Stromal cell of bone marrow (primary cell): ENCODE data around the gene FRMPD2.
"Not testable (repeated sequence)": the region's sequence is repeated elsewhere in the genome, so short reads cannot be mapped to it uniquely, and the experiment has no call there.

Experiments used
- DNase-seq: peaks from one replicate; pipeline ENCODE4 v3.0.0-alpha.2; 2012; ENCODE audit warnings: low read depth

The FRMPD2 gene

DNA sequence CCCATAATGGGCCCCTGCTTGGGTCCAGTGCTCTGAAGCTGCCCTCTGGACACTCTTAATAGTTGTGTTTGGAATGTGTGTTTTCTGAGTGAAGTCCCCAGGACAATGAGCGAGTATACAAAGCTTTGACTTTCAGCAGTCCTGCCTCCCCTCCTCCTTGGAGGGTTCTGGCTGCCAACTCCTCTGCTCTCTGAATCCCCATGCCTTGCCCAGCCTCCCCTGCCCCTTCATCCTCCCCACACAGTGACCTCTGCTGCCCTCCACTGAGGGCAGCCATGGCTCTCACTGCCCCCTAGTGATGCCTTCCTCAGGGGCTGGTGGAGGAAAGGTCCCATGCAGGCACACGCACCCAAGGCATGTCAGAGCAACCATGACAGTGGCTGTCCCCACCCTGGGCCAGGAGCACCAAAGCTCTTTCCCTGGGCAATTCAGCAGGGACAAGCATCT, 40.9 kb downstream of the FRMPD2 start:
- no peak for DNase-seq

- DNase-seq = no peak
Measured at GRCh38 chr10:48232717-48233447, 41.6 kb downstream of the FRMPD2 start.

- DNase-seq = no peak
Measured at GRCh38 chr10:48231699-48232315, 42.7 kb downstream of the FRMPD2 start.

DNA sequence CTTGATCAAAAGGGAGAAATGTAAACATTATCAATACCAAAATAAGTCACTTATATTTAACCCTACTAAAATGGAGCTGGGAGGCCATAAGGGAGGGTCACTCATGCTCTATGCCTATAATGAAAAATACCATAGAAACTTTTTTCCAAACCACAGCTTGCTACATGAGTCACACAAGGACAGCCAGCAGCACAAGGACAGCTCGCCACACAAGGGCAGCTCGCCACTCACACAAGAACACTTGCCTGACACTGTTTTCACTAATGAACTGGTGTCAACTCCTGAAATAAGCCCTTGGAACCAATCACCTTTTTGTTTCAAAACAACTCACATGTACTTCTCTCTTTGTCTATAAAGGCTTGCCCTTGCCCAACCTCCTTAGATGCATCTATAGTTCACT, 43.3 kb downstream of the FRMPD2 start:
- DNase-seq = no peak

DNA sequence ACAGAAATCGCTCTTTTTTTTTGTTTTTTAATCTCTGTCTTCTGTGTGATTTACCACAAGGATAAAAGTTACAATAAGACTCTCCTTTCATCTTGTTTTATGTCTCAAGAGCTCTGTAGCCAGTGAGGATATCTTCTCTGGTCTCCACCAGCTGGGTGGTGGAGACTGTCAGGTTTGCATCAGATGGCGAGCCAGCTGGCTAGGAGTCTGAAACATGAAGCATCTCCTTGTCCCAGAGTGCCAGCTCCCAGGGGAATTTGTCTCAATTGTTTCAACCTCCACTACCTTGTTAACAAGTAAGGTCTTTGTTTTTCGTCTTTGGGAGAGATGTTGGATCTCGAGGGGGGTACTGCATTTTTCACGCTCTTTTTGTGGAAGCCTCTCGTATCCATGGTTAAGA, 47.3 kb downstream of the FRMPD2 start:
- DNase-seq = no peak

- DNase-seq = no peak
Measured at GRCh38 chr10:48224979-48225560, 49.4 kb downstream of the FRMPD2 start.

DNA sequence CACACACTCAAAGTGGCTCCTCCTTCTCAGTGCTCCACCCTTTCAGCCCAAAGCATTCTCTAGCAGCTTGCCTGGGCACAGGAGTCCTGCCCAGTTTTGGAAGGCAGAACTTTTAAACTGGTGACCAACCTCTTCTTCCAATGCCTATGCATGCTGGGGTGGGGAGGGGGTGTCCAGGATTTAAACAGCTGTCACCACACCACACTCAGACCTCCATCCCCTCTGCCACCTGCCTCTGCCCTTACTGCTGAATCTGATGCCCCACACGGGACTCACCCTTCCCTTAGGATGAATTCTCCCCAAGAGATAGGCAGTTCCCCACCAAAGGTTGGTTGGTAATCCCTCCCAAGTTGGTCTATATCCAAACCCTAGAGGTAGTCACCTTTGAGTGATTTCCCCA, 50.2 kb downstream of the FRMPD2 start:
- no peak for DNase-seq

DNA sequence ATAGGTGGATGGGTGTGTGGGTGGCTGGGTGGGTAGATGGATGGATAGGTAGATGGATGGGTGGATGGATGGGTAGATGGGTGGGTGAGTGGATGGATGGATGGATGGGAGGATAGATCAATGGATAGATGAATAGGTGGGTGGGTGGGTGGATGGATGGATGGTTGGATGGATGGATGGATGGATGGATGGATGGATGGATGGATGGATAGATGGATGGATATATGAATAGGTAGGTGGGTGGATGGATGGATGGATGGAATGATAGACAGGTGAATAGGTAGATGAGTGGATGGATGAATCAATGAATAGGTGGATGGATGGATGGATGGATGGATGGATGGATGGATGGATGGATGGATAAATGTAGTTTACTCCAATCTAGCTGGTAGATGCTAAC, 52.7 kb downstream of the FRMPD2 start:
- DNase-seq = no peak

- not testable (repeated sequence) for DNase-seq
Measured at GRCh38 chr10:48221031-48221430, 53.5 kb downstream of the FRMPD2 start.

- no peak for DNase-seq
Measured at GRCh38 chr10:48219194-48219593, 55.3 kb downstream of the FRMPD2 start.

DNA sequence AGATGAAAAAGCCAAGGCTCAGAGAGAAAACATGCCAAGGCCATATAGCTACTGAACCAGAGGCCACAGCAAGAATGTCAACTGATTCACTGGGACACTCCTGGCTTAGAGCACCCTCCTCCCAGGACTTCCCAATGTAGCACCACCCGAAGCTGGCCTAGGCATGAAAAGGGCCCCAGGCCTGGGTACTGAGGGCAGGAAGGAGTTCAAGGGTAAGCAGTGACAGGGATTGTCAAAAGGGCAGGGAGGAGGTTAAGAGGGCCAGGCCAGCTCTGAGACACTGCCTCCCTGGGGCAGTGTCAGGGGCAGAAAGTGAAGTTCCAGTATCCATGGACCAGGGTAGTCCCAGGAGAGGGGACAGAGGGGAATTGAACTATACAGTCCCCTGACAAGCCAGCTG, 57.8 kb downstream of the FRMPD2 start:
- DNase-seq = no peak

- DNase-seq = no peak
Measured at GRCh38 chr10:48216204-48216505, 58.3 kb downstream of the FRMPD2 start.

DNA sequence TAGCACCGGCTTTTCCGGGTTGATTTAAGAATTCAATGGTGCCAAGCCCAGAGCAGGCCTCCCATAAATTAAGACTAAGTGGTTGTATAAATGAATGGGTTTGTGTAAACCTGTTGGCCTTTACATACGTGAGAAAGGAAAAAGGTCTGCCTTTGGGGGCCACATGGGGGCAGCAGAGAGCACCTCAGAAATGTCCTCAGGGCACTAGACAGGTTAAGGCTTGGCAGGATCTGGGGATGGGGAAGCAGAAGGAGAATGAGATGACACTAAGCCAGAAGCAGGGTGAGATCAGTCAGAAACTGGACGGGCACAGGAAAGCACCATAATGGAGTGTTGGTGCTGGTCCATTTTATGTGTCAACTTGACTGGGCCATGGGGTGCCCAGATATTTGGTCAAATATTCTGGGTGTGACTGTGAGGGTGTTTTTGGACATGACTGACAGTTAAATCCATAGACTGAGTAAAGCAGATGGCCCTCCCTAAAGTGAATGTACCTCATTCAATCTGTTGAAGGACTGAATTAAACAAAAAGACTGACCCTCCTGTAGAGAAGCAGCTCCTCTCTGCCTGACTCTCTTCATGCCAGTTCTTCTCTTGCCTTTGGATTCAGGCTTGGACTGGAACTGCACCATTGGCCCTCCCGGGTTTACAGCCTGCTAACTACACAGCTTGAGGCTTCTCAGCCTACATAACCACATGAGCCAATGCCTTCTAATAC, 58.9 kb downstream of the FRMPD2 start:
- DNase-seq = peak; percentile 4

GRCh38 chr10:48214716-48215485, 59.6 kb downstream of the FRMPD2 start:
- DNase-seq = no peak

DNA sequence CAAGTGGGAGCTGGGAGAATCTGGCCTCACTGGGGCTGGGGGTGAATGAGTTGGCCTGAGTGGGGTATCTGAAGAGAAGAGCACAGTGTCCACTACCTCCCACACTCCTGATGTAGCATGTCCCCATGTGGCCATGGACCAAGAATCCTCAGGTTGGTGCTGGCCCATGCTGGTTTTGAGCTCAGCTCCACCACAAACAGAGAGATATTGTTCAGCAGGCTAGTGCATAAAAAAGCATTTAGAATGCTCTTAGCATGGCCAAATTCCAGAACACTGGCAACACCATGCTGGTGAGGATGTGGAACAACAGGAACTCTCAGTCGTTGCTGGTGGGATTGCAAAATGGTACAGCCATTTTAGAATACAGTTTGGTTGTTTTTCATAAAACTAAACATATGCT, 61.4 kb downstream of the FRMPD2 start:
- no peak for DNase-seq

GRCh38 chr10:48211777-48212176, 62.7 kb downstream of the FRMPD2 start:
- no peak for DNase-seq

DNA sequence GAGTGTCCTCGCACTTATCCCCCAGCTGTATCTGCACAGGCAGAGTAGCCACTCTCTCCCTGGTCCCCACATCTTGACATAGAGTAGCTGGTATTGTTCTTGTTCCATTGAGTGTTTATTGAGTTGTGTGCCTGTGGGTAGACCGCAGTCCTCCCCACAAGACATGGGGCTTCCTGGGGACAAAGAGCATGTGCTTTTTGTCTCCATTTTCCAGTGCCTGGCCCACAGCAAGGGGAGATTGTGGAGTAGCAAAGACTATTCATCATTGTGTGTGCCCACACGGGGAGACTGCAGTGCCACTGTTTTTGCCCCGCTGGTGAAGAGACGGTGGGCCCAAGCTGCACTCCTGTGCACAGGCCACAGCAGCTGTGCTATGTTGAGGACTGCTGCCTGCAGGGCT, 63.5 kb downstream of the FRMPD2 start:
- DNase-seq = no peak

GRCh38 chr10:48210391-48210790, 64.1 kb downstream of the FRMPD2 start:
- no peak for DNase-seq

DNA sequence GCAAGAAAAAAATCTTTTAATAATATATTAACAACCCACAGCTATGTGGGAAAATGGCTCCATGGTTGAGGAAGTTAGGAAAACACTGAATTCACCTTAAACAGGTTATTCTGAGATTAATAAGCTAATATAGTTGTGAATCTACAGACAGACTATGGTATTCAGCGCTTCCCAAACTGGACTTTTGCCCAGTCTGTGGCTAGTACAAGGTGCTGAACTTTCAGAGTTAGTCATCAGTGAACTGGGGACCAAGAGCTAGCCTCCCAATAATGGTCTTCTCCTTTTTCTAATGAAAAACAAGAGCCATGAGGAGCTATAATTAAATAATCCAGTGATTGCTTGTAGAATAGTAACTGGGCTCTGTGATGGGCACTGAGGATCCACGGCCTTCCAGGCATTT, 65.3 kb downstream of the FRMPD2 start:
- DNase-seq = no peak

DNA sequence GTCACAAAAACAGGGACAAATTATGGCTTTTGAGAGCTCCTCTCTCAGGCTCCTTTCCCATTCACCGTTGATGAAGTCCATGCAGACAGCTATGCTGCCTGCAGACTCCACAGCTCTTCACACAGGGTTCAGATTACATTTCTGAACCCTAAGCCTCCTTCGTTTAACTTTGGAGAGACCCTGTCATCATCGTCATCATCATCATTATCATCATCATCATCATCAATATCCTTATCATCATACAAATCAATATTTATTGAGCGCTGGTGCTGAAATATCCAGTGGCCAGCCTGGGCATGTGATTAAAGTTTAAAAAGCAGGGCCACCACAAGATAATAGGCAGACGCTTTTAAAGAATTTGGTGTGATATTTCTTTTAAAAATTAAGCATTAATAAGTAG, 66.6 kb downstream of the FRMPD2 start:
- DNase-seq = no peak

GRCh38 chr10:48206482-48207250, 67.8 kb downstream of the FRMPD2 start:
- DNase-seq = no peak

DNA sequence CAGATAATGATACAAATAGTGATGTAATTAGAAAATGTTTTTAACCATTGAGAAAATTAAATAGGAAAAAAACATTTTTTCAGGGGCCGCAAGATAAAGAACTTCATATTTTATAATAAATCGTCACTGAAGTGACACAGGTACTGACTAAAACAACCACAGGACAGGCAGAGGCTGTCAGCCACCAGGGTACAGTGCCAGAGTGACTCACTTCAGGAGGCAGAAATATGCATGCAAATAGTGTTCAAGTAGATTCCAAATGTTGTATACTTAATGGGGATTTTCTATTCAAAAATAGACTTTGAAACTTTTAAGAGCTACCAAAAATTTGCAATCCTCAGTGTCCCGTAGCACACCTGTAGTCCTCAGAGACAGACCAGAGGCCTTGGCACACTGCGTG, 68.6 kb downstream of the FRMPD2 start:
- no peak for DNase-seq
